ENCODE data around the gene CCM2.

CCM2 gene

GRCh38 chr7:45065031-45065995, 65.3 kb downstream of the CCM2 start:
- no peak for DNase-seq (ENCODE audit: low read depth)

GRCh38 chr7:45066409-45066808, 66.4 kb downstream of the CCM2 start:
- DNase-seq (ENCODE audit: low read depth) = no peak

- no peak for DNase-seq (ENCODE audit: low read depth)
Measured at GRCh38 chr7:45067582-45067981, 67.6 kb downstream of the CCM2 start.

- DNase-seq (ENCODE audit: low read depth) = no peak
Measured at GRCh38 chr7:45068236-45069023, 68.4 kb downstream of the CCM2 start.

- DNase-seq (ENCODE audit: low read depth) = no peak
Measured at GRCh38 chr7:45069444-45070253, 69.6 kb downstream of the CCM2 start.

GRCh38 chr7:45070254-45070642, 70.2 kb downstream of the CCM2 start:
- no peak for DNase-seq (ENCODE audit: low read depth)

GRCh38 chr7:45071528-45071927, 71.5 kb downstream of the CCM2 start:
- no peak for DNase-seq (ENCODE audit: low read depth)

- no peak for DNase-seq (ENCODE audit: low read depth)
Measured at GRCh38 chr7:45072131-45073030, 72.4 kb downstream of the CCM2 start.

GRCh38 chr7:45073031-45073785, 73.2 kb downstream of the CCM2 start:
- DNase-seq (ENCODE audit: low read depth) = no peak

- no peak for DNase-seq (ENCODE audit: low read depth)
Measured at GRCh38 chr7:45073786-45074527, 74.0 kb downstream of the CCM2 start.

- DNase-seq (ENCODE audit: low read depth) = no peak
Measured at GRCh38 chr7:45074528-45075354, 74.7 kb downstream of the CCM2 start.

- no peak for DNase-seq (ENCODE audit: low read depth)
Measured at GRCh38 chr7:45075355-45075644, 75.3 kb downstream of the CCM2 start.

- DNase-seq (ENCODE audit: low read depth) = no peak
Measured at GRCh38 chr7:45075871-45076796, 76.1 kb downstream of the CCM2 start.

GRCh38 chr7:45076946-45077345, 76.9 kb downstream of the CCM2 start:
- DNase-seq (ENCODE audit: low read depth) = no peak

- no peak for DNase-seq (ENCODE audit: low read depth)
Measured at GRCh38 chr7:45077579-45077978, 77.6 kb downstream of the CCM2 start.

GRCh38 chr7:45078125-45078681, 78.2 kb downstream of the CCM2 start:
- no peak for DNase-seq (ENCODE audit: low read depth)

GRCh38 chr7:45080265-45080957, 80.4 kb downstream of the CCM2 start:
- no peak for DNase-seq (ENCODE audit: low read depth)
